Lung microvascular endothelial cell (primary cell): ENCODE measurements around the gene CXCR4. TPM values are rescaled to one million over a fixed set of nuclear protein-coding genes. Genes with fewer than 3 reads are reported as not detected.

Experiments
- DNase-seq, 2 donors: peaks; one replicate each; pipeline versions ENCODE4 v3.0.0 to v3.0.0-alpha.2; 2010; ENCODE audit warnings: low read depth in 2 of 2
- total RNA-seq: library from RNA; depleted of rRNA; stranded (reverse); fragments of >200 nt; gene quantifications from 2 replicates; pipeline ENCODE4 v1.2.1, GENCODE V29; 2014

The CXCR4 gene
- 2.2 and 33.6 TPM in 2 replicates for total RNA-seq

DNA sequence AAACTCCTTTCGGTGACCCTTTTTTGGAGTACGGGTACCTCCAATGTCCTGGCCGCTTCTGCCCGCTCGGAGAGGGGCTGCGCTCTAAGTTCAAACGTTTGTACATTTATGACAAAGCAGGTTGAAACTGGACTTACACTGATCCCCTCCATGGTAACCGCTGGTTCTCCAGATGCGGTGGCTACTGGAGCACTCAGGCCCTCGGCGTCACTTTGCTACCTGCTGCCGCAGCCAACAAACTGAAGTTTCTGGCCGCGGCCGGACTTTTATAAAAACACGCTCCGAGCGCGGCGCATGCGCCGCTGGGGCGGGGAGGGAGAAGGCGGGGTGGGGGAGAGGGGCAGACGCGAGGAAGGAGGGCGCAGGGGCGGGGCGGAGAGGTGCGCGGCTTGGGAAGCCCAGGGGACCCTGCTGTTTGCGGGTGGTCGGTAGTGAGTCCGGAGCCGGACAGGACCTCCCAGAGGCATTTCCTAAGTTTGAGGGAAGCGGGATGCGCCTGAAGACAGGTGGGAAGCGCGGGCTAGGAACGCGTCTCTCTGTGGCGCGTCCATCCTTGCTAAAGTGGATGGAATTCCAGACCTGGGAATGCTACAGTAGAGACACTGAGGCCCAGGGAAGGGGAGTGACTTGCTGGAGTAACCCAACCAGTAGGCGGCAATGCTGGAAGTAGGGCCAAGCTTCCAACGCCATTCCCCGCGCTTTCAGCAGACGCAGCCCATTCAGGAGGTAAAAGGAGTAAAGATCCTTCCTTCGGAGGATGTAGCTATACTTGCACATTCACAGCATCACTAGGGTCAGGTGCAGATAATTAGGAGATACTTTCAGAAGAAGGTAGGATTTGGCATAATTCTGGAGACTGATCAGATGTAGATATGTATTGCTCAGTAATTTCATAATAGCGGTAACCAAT lies at the start of gene CXCR4:
CXCR4 (minus strand) TSS at position 241 of the 910 bp plus-strand sequence; CDS start at position 152, 89 bp downstream.
- peak; percentile 52 to 80 for DNase-seq

DNA sequence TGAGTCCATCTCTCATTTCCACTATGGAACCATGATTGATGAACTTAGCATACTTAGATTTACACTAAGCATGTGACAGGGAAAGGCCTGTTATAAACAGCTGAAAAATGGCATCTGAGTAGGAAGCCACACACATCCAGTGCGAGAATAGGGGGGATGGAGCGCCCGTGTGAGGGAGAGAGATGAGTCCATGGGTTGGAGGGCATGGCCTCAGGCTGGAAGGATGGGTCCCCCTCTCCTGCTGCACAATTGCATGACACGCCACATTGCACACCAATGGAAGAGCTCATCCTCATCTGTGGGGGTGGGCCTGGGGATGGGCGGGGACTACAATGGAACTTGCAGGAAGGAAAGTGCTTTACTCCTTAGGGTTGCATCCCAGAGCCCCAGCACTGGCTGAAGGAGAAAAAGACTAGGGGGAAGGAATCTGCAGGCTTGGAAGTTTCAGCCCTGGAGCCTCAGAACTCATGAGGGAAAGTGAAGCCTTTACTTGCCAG lies 46.4 kb upstream of the CXCR4 start:
- no peak for DNase-seq

DNA sequence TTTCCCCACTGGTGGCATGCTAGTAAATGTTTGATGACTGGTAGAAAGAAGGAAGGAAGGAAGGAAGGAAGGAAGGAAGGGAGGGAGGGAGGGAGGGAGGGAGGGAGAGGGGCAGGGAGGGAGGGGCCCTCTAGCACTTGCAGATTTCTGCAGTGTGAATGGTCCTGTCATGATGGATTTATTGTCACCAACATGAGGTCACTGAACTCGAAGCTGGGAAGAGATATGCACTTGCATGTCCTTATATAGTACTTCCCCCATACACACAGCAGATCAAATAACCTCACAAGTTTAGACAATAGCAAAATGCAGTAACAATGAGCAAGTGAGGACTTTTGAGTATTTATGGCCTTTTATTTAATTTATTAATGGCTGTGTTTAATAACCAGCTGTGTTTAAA lies 44.5 kb upstream of the CXCR4 start:
- no peak for DNase-seq

DNA sequence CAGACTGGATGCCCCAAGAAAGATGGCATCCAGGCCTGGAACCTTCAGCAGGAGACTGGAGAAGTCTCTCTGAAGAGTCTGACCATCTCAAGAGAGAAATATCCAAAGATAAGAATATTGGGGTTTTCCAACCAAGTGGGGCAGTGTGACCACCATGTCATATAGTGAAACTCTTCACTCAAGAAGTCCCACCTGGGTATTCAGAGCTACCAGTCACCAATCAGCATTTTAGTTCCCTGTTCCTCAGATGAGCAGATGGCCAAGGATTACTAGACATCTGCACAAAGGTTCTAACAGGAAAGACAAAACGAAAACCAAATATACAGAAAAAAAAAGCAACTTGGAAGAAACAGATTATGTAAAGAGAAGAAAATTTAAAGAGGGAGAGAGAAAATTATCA lies 38.5 kb upstream of the CXCR4 start:
- DNase-seq, result no peak

DNA sequence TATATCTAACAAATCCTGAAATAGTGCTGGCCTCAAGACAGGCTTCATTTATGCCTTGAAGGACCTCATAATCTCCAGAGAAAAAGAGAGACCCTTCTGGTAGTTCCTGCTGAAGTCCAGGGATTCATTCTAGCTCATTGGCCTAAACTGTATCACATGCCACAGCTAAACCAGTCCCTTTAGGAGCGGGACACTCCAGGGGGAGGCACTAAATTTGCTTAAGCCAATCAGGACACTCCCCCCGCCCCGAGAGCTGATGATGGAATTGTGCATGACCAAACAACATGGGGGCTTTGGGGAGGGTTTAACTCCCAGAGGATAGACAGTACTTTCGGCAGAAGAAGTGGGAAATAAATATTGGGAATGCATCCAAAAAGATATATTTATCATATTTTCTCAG lies 36.4 kb upstream of the CXCR4 start:
- DNase-seq, result no peak

DNA sequence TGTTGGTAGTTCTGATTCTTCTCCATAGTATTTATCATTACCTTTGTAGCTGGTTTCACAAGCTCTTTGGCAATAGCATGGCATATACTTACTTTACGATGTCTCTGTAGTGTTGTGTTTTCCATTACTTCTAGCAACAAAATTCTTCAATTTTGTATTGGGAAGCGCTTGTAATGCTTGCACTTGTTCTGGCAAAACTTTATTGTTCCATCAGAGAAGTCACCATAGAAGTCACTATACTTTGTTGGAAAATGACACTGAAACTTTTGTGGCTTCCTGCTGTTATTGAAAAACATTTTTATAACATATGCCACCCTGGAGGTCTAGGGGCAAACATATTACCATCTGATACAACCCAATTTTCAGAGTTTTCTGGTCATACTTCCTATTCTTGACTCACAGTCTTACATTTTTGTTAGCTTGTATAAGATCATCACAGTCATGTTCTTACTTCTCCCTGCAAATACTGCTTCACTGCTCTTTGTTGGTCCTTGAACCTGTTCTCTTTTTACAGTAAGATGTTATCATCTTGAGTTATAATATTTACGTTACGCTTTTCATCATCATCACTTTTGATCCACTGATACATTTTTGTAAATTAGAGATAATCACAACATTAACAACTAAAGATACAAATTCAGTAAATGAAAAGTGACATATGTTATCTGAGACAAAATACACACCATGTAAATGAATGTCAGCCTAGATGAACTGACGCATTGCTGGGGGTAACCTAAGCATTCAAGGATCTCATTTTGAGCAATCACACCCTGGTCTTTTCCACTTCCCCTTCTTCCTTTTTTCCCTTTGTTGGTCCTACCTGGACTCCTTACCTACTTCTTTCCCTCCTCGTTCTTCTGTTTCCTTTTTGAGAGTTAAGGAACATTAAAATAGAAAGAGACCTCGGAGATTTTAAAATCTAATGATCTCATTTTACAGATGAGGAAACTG lies 33.3 kb upstream of the CXCR4 start:
- no peak for DNase-seq

DNA sequence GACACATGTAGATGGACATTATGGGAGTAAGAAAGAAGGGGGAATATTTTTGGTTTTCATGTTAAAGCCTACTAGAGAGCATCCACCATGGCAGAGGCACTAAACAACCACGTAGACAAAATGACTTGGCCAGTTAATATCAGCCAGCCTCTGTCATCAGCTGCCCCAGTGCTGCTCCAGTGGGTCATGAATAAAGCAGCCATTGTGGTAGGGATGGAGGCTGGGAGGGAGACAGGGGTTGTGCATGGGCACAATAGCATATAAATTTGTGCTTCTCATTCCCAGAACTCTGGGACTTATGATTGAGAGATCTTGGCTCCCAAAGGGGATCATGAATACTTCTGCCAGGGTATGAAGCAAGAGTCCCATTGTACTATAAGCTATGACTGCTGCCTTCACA lies 31.1 kb upstream of the CXCR4 start:
- no peak for DNase-seq

DNA sequence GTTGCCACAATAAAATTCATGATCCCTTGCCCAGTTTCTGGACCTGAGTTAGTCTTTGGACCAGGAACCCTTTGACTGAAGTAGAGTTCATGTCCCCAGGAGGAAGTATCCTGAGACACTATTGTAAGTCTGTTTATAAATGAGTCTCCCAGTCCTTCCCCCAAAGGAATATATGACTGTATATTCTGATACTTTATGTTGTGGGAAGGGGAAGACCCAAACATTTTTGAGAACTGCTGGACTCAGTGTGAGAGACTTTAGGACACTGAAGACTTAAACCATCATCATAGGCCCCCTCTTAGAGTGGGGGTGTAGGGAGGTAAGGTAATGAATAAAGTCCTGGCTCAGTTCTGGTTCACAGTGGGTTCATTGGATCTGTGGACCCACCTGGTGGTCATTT lies 28.6 kb upstream of the CXCR4 start:
- no peak for DNase-seq

DNA sequence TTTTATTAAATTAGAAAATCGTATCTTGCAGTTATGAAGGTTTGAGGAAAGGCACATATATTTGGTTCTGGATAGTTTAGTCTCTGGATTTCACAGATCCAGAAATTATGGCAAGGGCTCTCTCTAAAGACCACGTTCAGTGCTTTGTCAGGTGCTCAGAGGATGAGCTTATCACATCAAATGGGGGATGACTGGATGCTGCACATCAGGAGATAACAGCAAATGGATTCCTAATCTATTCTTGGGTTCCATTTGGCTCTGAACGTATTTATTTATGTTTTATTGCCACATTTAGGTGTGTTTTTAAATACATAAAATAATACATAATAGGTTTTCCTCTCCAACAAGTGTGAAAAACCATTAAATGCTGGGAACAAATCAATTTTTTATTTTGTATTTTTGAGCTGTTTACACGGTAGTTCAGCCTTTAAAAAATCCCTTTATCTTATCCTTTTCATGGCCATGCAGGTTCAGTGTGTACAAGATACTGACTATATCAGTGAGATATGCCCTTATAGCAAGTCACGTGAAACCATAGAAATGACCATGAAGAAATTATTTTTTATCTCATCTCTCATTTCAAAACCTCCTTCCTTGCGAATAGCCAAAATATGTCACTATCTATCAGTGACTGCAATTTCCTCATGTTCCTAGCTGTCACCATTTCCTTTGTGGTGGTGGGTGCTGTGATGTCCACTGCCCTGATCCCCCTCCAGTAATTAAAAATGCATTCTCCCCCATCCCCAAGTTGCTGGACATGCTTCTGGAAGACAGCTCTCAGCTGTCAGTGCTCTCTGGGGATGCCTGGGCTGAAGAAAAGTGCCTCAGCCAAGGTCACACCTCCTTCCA lies 25.9 kb upstream of the CXCR4 start:
- DNase-seq, result no peak

DNA sequence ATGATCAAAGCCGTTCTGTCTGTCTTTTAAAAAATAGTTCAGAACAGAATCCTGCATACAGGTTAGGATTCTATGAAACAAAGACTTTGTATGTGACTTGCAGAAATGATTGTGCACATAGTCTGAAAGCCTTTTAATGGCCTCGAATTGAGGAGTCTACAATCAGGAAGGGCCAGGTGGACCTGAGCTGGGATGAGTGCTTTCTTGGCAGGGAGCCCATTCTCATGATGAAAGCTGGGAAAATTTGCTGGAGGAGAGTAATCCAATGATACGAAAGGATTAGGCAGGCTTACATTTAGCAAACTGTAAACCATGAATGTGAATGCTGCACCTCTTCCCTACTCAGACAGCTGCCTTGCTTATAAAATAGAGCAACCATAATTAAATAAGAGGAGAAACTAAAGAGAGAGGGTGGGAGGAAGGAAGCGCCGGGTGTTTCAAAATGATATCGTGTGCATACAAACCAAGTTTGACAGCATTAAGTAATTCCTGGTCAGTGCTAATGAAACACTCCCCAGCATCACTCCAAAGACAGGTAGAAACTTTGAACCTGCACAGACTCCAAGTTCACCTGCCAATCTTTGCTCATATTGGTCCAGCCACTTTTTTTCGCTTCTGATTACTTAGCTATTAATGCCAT lies 23.7 kb upstream of the CXCR4 start:
- no peak for DNase-seq

DNA sequence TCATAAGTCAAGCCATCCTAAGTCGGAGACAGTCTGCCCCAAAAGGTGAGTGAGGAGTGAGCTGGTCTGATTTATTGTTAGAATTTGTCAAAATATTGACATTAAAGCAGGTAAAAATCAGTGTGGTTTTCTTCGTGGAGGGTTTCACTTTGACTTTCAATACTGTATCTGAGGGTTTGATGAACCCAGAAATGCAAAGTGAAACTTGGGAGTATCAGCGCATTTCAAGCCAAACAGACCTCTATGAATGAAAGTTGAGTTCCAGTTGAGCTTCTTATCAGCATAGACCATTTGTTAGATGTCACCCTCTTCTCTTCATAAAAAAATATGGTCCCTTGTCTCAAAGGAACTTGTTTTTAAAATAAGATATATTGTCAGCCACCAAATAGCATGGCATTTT lies 21.7 kb upstream of the CXCR4 start:
- no peak for DNase-seq

DNA sequence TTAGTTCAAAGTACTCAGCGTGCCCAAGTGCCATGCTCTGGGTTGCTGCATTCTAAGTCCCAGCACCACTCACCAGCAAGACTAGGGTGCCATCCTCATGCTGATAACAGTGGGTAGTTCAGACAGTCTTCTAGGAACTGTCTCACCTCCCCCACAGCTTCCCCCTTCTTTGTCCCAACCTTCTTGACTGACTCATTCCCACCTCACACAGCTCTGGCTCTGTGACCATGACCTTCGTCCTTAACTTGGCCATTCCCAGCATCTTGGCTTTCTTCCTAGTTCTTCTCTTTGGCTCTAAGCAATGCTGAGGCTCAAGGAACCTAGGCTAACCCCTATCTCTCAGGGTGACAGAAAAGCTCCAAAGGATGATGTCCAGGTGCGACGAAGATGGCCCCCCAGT lies 20.0 kb upstream of the CXCR4 start:
- no peak for DNase-seq

DNA sequence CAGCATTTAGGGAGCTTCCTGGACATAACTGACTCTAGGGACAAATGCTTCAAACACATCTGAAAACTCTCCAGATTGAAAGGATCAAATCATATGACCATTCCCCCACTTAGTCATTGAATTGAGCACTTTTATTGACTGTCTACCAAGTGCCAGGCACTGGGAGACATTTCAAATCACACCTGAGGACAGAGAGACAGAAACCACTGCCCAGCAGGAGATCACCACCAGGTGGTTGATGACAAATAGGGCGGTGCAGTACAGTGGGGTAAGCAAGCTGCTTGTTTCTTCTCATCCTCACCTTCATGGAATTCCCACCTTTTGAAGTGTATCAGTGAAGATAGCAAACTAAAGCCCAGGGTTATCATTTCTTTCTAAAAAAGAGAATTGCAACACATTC lies 19.0 kb upstream of the CXCR4 start:
- DNase-seq, result no peak

DNA sequence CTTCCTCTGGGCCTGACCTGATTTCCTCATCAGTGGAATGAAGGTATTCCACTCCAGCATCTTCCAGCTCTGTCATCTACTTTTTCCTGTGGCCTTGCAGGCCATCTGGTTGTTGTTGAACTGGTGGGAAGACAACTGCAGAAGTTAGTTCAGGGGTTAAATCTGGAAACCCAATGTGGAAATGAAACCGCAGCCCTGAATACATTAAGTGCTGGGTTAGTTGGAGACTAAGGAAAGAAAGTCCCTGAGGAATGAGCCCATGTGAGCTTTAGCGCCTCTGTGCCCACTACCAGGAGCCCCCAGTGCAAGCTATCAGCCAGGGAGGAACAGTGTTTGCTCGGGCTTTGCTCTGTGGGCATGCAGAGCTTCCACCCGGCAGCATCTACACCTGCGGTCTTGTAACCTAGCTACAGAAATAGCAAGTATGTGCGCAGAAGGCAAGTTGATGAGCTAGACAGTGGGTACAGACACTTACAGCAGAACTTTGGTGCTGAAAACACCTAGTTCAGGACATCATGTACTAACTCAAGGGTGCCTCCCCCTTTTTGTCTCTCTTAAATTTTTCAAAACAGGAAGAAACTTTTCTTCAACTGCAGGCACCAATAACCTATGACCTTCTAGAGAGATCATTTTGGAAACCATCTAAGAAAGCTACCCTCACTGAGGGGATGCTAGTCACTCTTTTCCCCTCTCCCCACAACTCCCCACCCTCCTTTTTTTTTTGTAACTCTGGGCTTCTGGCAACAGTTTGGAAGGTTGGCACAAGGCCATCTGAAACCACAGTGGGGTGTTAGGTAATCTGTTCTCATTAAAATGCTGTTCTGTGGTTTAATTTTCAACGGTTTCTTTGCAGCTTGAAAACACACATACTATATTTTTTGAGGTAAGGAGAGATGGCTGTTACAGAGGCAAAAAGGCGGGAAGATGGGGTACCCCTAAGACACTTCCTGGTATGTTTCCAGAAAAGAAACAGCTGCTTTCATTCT lies 18.3 kb upstream of the CXCR4 start:
- DNase-seq, result no peak

DNA sequence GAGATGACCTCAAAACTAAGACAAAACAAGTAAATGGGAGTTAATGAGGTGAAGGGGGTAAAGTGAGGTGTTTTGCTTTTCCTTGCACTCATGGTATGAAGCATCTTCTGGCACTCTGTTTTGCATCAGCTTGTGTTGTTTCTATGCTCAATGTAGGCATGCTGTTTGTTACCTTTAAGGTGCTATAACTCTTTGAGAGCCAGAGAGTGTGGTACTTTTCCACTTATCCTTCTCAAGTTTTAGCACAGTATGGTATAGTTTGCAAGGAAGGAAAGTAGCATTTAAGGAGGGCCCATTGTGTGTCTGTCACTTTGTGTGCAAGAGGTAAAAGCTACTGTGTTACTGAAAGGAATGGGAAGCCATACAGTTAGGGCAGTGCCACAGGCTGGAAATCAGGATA lies 17.5 kb upstream of the CXCR4 start:
- DNase-seq, result no peak

DNA sequence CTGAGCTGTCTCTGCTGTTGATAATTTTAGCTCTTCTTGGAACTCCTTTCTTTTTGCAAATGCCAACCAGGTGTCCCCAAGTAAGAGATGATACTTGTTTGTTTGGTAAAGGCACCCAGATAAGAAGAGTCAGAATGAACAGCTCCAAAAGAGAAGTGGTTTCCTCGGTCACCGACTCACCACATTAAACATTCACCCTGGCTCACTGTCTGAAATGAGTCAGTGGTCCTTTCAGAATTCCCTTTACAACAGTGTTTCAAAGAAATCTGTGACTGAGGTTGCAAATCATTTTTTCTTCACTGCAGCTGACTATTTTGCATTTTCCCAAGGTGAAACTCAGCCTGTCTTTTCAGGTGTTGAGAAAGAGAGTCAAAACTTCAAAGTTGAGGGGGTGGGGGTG lies 16.2 kb upstream of the CXCR4 start:
- DNase-seq, result no peak

DNA sequence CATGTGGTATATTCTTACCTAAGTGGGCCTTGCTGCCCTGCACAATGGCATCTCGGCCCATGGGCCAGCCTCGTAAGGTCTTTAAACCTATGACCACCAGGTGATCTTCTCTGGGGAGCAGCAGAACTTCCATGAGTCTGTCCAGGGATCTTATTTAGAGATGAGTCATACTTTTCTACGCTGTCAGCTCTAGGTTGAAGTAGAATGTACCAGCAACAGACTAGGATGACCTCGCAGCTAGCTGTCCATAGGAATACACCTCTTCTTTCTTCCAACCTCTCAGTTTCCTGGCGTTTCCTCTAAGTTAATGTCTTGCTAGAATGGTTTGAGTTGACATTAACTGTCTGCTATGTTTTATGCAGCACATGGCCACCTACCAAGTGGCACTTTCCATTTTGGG lies 15.6 kb upstream of the CXCR4 start:
- DNase-seq, result no peak

DNA sequence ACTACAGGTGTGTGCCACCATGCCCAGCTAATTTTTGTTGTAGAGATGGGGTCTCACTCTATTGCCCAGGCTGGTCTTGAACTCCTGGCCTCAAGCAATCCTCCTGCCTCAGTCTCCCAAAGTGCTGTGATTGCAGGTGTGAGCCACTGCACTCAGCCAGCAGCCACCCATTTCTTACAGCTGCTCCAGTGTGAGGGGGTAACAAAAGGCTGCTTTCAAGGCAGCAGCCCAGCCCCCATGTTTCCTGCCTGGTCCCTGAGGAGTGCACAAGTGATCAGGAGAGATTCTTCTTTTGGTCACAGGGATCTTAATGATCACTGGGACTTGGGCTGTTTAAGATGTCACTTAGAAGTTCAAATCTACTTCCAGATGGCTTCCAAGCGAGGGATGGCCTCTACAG lies 15.2 kb upstream of the CXCR4 start:
- no peak for DNase-seq

DNA sequence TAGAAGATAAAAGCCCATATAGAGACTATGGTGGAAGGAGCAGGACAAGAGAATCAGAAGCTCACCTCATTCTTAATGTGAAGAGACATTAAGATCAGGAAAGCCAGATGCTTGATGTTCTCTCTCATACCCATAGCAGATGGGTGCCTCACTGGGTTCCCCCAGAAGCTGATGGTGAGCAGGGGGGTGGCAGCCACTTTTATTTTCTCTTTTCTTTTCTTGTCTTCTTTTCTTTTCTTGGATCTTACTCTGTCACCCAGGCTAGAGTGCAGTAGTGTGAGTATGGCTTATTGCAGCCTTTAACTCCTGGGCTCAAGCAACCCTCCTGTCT lies 14.8 kb upstream of the CXCR4 start:
- no peak for DNase-seq
